ENCODE data around the gene MFSD12.

DNA sequence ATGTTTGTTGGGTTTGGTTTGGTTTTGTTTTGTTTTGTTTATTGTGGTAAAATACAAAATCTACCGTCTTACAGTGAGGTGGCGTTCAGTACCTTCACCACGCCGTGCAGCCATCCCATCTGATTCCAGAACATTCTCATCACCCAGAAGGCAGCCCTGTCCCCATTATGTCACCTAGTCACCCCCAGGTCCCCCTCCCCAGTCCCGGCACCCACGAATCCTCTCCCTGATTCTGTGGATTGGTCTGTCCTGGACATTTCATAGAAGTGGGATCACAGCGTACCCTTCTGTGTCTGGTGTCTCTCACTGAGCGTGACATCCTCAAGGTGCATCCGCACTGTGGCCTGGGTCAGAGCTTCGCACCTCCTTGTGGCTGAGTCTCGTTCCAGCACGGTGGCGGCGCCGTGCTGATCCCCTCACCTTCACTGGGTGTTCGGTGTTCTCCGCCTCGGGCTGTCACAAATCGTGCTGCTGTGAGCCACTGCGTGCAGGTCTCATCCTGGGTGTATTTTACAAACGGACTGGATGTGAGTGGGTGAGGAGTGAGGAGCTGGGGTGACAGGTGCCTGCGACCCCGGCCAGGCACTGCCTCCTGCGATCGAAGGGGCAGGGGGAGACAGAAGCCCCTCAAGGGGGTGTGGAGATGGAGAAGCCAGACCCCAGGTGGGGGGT lies 19.0 kb downstream of the MFSD12 start:
- TF ChIP-seq, protein P1, sequence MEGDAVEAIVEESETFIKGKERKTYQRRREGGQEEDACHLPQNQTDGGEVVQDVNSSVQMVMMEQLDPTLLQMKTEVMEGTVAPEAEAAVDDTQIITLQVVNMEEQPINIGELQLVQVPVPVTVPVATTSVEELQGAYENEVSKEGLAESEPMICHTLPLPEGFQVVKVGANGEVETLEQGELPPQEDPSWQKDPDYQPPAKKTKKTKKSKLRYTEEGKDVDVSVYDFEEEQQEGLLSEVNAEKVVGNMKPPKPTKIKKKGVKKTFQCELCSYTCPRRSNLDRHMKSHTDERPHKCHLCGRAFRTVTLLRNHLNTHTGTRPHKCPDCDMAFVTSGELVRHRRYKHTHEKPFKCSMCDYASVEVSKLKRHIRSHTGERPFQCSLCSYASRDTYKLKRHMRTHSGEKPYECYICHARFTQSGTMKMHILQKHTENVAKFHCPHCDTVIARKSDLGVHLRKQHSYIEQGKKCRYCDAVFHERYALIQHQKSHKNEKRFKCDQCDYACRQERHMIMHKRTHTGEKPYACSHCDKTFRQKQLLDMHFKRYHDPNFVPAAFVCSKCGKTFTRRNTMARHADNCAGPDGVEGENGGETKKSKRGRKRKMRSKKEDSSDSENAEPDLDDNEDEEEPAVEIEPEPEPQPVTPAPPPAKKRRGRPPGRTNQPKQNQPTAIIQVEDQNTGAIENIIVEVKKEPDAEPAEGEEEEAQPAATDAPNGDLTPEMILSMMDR (IDR thresholded peaks at IDR 0.05) = no peak
- TF ChIP-seq POLR2A (IDR thresholded peaks at IDR 0.05) = no peak

Data from heart left ventricle (tissue), 13 donors.